Psoas muscle (tissue), 8 donors: ENCODE results near the gene ARHGAP15. TPM values are rescaled to one million over a fixed set of nuclear protein-coding genes. Genes with fewer than 3 reads are reported as not detected.

ENCODE experiments used
- ATAC-seq, 4 donors: fragments of 200-7000 bp; cut with Tn5 transposase; one replicate each; pipeline ENCODE4 v1.9.1; 2020; ENCODE audit warnings: moderate library complexity in 3 of 4, mild to moderate bottlenecking in 2 of 4
- DNase-seq, 2 donors: peaks; one replicate each; pipeline ENCODE4 v3.0.0-alpha.2; 2020
- H3K27ac ChIP-seq: fragments of 200-600 bp; one replicate; pipeline ENCODE4 v1.8.0; 2022
- H3K27me3 ChIP-seq, 3 donors: fragments of 200-600 bp in 1 of 3; one replicate each; pipeline versions ENCODE4 v1.6.1 to v1.8.0; 2013 to 2022; ENCODE audit warnings: low read length in 2 of 3, mild to moderate bottlenecking in 2 of 3, moderate library complexity in 1 of 3; ENCODE audit not compliant: insufficient read depth in 3 of 3
- H3K36me3 ChIP-seq, 2 donors: fragments of 200-600 bp in 1 of 2; one replicate each; pipeline versions ENCODE4 v1.6.1 to v1.8.0; 2013 to 2022; ENCODE audit warnings: low read depth in 1 of 2, mild to moderate bottlenecking in 1 of 2, moderate library complexity in 1 of 2; ENCODE audit not compliant: insufficient read depth in 1 of 2
- H3K4me1 ChIP-seq: fragments of 200-600 bp; one replicate; pipeline ENCODE4 v1.8.0; 2022
- H3K4me3 ChIP-seq: fragments of 200-600 bp; one replicate; pipeline ENCODE4 v1.8.0; 2022; ENCODE audit warnings: mild to moderate bottlenecking
- H3K9me3 ChIP-seq: fragments of 200-600 bp; one replicate; pipeline ENCODE4 v1.8.0; 2022
- CTCF ChIP-seq: fragments of 200-600 bp; IDR thresholded peaks from one replicate; pipeline ENCODE4 v1.8.0; 2022; ENCODE audit warnings: antibody characterized with exemption
- whole genome bisulfite sequencing, 3 donors: extraction: QIAGEN DNeasy Blood & Tissue Kit; methylation state at CpG; one replicate each; pipeline versions ENCODE4 v1.1.6 to v1.1.7; 2013; 5-methylcytosine and 5-hydroxymethylcytosine counted together
- intact Hi-C, 2 donors: fragments of 100-400 bp; cut with DNase I; formaldehyde crosslinking; loops; one replicate each; pipeline versions ENCODE4 v1.11.0 to v1.14.2; 2022
- polyA plus RNA-seq, 3 donors: library from polyadenylated mRNA; stranded (reverse); fragments of 200-250 nt; gene quantifications; one replicate each; pipeline ENCODE4 v1.2.3, GENCODE V29; 2013
- total RNA-seq, 4 donors: library from RNA; stranded (reverse); fragmentation: NEBNext Ultra II Directional in 2 of 4; extraction: Animal tissue kit (Norgen Biotek cat#: 25700) in 2 of 4; gene quantifications; one replicate each; pipeline versions ENCODE4 v1.2.1 to v1.2.4, GENCODE V29; 2021 to 2023
- donor health status: healthy with polysubstance abuse.
- donor health status: DM: no; HTN: no; CAD: no; lungs with moderate emphysema.
- donor health status: Bipolar disorder and iron deficiency.
- donor health status: healthy.
- donor health status: DM: yes; HTN: yes; CAD: no.
- donor health status: DM: no; HTN: no; CAD: no.
- donor health status: DM: no; HTN: no; CAD: no.
- donor health status: DM: yes; HTN: yes; CAD: no.

Gene ARHGAP15
- total and polyA plus RNA-seq, 7 donors: 0.49 to 3.1 (median 0.95) TPM

DNA sequence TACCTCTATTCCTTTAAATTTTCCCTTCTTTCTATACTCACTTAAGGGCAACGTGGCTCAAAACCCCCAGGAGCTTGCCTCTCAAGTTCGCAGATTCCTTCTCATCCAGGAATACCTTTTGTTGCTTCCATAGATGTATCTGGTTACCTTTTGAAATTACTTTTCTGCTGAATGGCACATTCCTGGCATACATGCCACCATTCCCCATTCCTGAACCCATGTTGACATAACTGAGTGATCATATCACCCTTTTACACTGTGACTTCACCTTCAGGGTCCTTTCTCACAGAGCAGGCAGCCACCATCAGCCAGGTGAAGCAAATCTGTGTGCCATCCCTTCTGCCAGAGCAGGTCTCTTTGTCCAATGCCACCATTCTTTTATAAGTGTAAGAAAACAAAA is 615.8 kb downstream of the ARHGAP15 start:
- Histone ChIP-seq H3K27ac (no peak overlapping the region), H3K27me3 (no peaks in the 10 kb centered on the region), H3K36me3 (no peaks in the 10 kb centered on the region), H3K9me3 (no peaks in the 10 kb centered on the region), H3K4me1 (peaks cover 5% of the 10 kb centered on the region), H3K4me3 (no peak overlapping the region)
- 41 to 53% (median 50%) methylated on average over 2 of the region's 2 CpGs for WGBS, 3 donors
- peak in 1 of 4 donors; percentile 56 for ATAC-seq
- TF ChIP-seq CTCF: no peak
- no peak for DNase-seq
- intact Hi-C loops: no loop called here

GRCh38 chr2:143754742-143755141 is 625.5 kb downstream of the ARHGAP15 start:
- Histone ChIP-seq H3K4me3 (no peak overlapping the region), H3K27ac (no peak overlapping the region), H3K27me3 (no peaks in the 10 kb centered on the region), H3K4me1 (no peaks in the 10 kb centered on the region), H3K36me3 (no peaks in the 10 kb centered on the region), H3K9me3 (no peaks in the 10 kb centered on the region)
- DNase-seq: no peak
- TF ChIP-seq CTCF: no peak
- ATAC-seq: no peak
- 93 to 100% (median 100%) methylated on average over 1 of the region's 1 CpG for WGBS, 3 donors
- intact Hi-C loops: no loop called here

DNA sequence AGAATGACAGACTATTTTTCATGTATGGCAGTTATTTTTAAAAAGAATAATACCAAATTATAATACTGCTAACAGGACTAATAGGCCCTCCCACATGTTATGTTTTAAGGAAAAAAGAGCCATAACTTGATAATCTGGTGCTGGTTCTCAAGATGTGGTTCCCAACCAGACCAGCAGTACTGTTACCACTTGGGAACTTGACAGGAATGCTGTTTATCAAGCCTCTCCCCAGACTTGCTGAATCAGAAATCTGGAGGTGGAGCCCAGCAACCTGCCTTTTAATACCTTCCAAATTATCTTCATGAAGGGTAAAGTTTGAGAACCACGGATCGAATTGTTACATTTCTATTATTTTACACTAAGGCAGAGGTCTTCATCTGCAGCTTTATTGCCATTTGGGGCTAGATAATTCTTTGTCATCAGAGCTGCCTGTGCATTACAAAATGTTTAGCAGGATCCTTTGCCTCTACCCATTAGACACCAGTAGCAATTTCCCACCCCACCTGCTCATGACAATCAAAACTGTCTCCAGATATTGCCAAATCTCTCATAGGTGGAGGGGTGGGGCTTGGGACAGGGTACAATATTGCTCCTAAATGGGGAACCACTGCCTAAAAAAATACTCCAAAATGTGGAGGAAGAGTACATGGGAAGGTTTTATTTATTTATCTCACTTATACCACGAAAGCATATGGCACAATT is 629.6 kb downstream of the ARHGAP15 start:
- H3K27me3 ChIP-seq: no peaks in the 10 kb centered on the region
- intact Hi-C loops: no loop called here
- 70 to 86% (median 79%) methylated on average over 3 of the region's 3 CpGs for WGBS, 3 donors

DNA sequence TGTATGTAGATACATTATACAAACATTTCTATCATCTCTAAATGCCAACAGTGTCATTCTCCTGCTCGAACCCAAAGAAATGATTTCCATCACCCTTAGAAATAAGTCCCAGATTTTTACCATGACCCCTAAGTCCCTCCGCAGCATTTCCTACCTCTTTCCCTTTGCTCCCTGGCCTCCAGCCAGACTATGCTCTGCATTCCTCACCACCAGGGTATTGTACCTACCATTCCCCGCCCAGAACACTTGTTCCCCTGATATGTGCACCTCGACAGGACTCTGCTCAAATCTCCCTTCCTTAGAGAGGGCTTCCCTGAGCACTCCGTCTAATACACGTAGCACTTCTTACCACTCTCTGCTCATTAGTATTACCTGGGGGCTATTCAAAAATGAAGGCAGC is 630.2 kb downstream of the ARHGAP15 start:
- no peak for DNase-seq
- Histone ChIP-seq H3K27ac (no peak overlapping the region), H3K9me3 (no peaks in the 10 kb centered on the region), H3K4me1 (no peaks in the 10 kb centered on the region), H3K4me3 (no peak overlapping the region), H3K27me3 (no peaks in the 10 kb centered on the region), H3K36me3 (no peaks in the 10 kb centered on the region)
- ATAC-seq: no peak
- no peak for TF ChIP-seq CTCF
- intact Hi-C loops: no loop called here
- WGBS, 3 donors: 82 to 89% (median 87%) methylated on average over 6 of the region's 6 CpGs

More for the DNA sequence above, 629.6 kb downstream of the ARHGAP15 start:
- TF ChIP-seq CTCF: no peak
- ATAC-seq: no peak
- Histone ChIP-seq H3K9me3 (no peaks in the 10 kb centered on the region), H3K4me1 (no peaks in the 10 kb centered on the region), H3K36me3 (no peaks in the 10 kb centered on the region), H3K27ac (no peak overlapping the region), H3K4me3 (no peak overlapping the region)
- no peak for DNase-seq
